GM19463 (cell line): Measurements from ENCODE around the gene HAVCR1.
"Not testable (repeated sequence)": the region's sequence is repeated elsewhere in the genome, so short reads cannot be mapped to it uniquely, and the experiment has no call there.

Source experiments
- ATAC-seq: cut with Tn5 transposase; IDR thresholded peaks from one replicate; pipeline ENCODE4 v1.9.1; 2021; ENCODE audit warnings: mild to moderate bottlenecking, moderate library complexity; ENCODE audit not compliant: unreplicated experiment

The HAVCR1 gene

DNA sequence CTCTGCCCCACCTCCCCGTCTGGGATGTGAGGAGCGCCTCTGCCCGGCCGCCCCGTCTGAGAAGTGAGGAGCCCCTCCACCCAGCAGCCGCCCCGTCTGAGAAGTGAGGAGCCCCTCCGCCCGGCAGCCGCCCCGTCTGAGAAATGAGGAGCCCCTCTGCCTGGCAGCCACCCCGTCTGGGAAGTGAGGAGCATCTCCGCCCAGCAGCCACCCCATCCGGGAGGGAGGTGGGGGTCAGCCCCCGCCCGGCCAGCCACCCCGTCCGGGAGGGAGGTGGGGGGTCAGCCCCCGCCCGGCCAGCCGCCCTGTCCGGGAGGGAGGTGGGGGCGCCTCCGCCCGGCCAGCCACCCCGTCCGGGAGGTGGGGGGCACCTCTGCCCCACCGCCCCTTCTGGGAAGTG lies 44.8 kb downstream of the HAVCR1 start:
- not testable (repeated sequence) for ATAC-seq

DNA sequence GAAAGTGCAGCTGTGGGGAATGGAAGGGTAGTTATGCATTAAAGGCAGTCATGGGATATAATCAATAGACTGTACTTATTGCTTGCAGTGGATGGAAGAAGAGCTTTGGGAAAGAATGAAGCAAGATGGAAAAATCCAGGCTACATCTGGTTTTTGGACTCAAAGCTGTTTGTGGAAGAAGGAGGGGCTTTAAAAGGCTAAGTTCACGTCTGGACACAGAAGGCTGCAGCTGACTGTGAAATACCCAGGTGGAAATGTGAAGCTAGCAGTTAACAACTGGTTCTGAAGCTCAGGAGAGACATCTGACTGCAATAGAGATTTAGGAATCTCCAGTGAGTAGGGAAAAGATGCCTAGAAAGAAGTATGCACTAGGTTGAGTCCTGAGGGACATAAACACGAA lies 52.7 kb downstream of the HAVCR1 start:
- ATAC-seq = no peak

DNA sequence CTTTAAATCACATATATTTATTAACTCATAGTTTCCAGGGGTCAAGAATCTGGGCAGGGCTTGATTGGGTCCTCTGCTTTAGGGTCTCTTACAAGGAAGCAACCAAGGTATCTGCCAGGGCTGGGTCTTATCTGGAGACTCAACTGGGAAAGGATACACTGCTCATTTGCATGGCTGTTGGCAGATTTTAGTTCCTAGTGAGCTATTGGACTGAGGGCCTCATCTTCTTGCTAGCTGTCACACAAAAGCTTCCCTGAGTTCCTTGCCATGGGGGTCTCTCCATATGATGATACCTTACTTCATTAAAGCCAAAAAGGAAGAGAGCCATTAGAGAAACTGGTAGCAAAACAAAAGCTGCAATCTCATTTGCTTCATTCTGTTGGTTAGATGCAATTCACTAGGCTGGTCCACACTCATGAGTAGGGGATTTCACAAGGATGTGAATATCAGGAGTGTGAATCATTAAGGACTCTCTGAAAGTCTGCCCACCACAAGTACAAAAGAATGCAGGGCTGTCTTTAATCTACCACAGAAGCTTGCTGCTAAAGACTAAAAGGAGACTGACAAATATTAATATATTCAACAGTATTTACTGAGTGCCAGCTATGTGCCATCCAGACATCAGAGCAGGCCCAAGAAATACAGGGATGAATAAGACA lies 53.9 kb downstream of the HAVCR1 start:
- ATAC-seq = no peak

DNA sequence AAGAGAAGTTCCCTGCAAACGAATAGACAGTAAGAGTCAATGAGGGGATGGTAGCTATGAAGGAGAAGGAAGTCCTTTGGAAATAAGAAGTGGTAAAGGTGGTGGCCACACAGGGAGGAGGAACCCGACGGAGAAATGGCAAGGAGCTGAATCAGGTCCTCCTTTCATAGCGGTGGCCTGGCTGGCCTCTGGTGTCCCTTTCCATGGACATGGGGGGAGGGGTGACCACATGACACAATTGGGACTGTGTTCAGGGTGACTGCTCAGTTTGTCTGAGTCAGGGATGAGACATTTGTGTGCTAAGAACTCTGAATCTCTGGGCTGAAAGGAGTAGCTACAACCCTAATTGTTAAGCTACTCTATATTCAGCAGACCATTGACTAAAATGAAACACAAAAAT lies 67.2 kb downstream of the HAVCR1 start:
- ATAC-seq = no peak

DNA sequence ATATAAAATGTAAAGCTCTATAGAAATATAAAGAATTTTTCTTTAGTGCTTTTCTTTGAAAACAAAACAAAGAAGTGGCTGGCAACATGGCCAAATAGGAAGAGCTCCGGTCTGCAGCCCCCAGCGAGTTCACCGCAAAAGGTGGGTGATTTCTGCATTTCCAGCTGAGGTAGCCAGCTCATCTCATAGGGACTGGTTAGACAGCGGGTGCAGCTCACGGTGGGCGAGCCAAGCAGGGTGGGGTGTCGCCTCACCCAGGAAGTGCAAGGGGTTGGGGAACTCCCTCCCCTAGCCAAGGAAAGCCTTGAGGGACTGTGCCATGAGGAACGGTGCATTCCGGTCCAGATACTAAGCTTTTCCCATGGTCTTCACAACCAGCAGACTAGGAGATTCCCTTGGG lies 74.9 kb downstream of the HAVCR1 start:
- no peak for ATAC-seq

DNA sequence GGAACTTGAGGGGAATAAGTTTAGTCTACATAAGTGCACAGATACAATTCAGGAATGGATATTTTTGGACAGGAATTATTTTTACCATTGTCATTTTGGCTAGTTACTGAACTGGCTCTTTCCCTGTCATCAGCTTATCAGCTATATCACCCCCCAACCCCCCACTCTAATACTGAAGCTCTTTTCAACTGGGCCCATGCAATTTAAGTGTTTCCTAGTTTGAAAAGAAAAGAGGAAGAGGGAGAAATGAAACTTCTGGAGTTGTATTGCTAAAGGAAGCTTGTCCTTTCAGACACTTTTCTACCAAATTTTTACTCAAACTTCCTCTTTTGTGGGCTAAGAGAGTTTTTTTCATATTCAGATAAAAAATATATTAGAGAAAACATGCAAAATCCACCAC lies 77.4 kb downstream of the HAVCR1 start:
- ATAC-seq = no peak
